ENCODE data around the gene NAGK.
"Not testable (repeated sequence)": the region's sequence is repeated elsewhere in the genome, so short reads cannot be mapped to it uniquely, and the experiment has no call there.

- TF ChIP-seq CTCF, POLR2A, POLR2AphosphoS5 (IDR thresholded peaks at IDR 0.05): not testable (repeated sequence)
Measured at GRCh38 chr2:71019989-71020388, 48.5 kb upstream of the NAGK start.

All from transverse colon (tissue), 4 donors.